Measurements from ENCODE around the gene GHR.
A peak's percentile ranks its signal among the peaks of the same experiment; 100 is the strongest.
"Not testable (repeated sequence)": the region's sequence is repeated elsewhere in the genome, so short reads cannot be mapped to it uniquely, and the experiment has no call there.

GHR gene

DNA sequence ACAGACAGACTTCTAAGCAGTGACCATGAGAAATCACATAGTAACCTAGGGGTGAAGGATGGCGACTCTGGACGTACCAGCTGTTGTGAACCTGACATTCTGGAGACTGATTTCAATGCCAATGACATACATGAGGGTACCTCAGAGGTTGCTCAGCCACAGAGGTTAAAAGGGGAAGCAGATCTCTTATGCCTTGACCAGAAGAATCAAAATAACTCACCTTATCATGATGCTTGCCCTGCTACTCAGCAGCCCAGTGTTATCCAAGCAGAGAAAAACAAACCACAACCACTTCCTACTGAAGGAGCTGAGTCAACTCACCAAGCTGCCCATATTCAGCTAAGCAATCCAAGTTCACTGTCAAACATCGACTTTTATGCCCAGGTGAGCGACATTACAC lies 295.4 kb downstream of the GHR start:
- DNase-seq: no peak

DNA sequence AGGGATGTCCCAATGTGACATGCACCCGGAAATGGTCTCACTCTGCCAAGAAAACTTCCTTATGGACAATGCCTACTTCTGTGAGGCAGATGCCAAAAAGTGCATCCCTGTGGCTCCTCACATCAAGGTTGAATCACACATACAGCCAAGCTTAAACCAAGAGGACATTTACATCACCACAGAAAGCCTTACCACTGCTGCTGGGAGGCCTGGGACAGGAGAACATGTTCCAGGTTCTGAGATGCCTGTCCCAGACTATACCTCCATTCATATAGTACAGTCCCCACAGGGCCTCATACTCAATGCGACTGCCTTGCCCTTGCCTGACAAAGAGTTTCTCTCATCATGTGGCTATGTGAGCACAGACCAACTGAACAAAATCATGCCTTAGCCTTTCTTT lies 295.8 kb downstream of the GHR start:
- no CpG with 5 or more reads among the region's 2 CpGs for WGBS (ENCODE audit: extremely low coverage, insufficient coverage, low lambda C conversion rate)

More for the DNA sequence above, 295.4 kb downstream of the GHR start:
- Histone ChIP-seq H3K9ac (ENCODE audit: low read length) (no peak overlapping the region), H3K79me2 (ENCODE audit: control insufficient read depth, insufficient read depth, low read length) (no peaks in the 10 kb centered on the region), H2BK120ac (ENCODE audit: low read depth, low read length) (no peak overlapping the region), H2BK5ac (ENCODE audit: low read length) (no peak overlapping the region), H2AK5ac (ENCODE audit: low read length) (no peak overlapping the region), H3K23ac (ENCODE audit: low read length) (no peak overlapping the region), H3K36me3 (ENCODE audit: control insufficient read depth, insufficient read depth, low read length) (no peaks in the 10 kb centered on the region), H3K4me1 (ENCODE audit: control insufficient read depth, low read depth, low read length) (no peaks in the 10 kb centered on the region), H3K79me1 (ENCODE audit: low read length) (no peaks in the 10 kb centered on the region), H3K18ac (ENCODE audit: low read length) (no peak overlapping the region), H2BK15ac (replicated peaks; ENCODE audit: low read depth) (no peak overlapping the region), H3K4me2 (ENCODE audit: low read length) (no peak overlapping the region), H3K4ac (ENCODE audit: low read depth, low read length) (no peak overlapping the region), H4K5ac (ENCODE audit: low read length) (no peak overlapping the region), H3K27ac (ENCODE audit: low read depth, low read length) (no peak overlapping the region), H3K4me3 (ENCODE audit: low read length) (no peak overlapping the region), H4K8ac (ENCODE audit: low read depth, low read length) (no peak overlapping the region), H3K56ac (ENCODE audit: low read length) (no peak overlapping the region), H3K27me3 (ENCODE audit: insufficient read depth, low read length, poor library complexity) (no peaks in the 10 kb centered on the region)
- WGBS (ENCODE audit: extremely low coverage, insufficient coverage, low lambda C conversion rate): no CpG with 5 or more reads among the region's 4 CpGs

DNA sequence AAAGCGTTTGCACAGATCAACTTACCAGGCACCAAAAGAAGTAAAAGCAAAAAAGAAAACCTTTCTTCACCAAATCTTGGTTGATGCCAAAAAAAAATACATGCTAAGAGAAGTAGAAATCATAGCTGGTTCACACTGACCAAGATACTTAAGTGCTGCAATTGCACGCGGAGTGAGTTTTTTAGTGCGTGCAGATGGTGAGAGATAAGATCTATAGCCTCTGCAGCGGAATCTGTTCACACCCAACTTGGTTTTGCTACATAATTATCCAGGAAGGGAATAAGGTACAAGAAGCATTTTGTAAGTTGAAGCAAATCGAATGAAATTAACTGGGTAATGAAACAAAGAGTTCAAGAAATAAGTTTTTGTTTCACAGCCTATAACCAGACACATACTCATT lies 297.0 kb downstream of the GHR start:
- Histone ChIP-seq H3K36me3 (ENCODE audit: control insufficient read depth, insufficient read depth, low read length) (no peaks in the 10 kb centered on the region), H4K5ac (ENCODE audit: low read length) (no peak overlapping the region), H2AK5ac (ENCODE audit: low read length) (no peak overlapping the region), H3K9ac (ENCODE audit: low read length) (no peak overlapping the region), H3K56ac (ENCODE audit: low read length) (no peak overlapping the region), H3K18ac (ENCODE audit: low read length) (no peak overlapping the region), H3K4me2 (ENCODE audit: low read length) (no peak overlapping the region), H3K4me1 (ENCODE audit: control insufficient read depth, low read depth, low read length) (no peaks in the 10 kb centered on the region), H3K4ac (ENCODE audit: low read depth, low read length) (no peak overlapping the region), H3K27me3 (ENCODE audit: insufficient read depth, low read length, poor library complexity) (no peaks in the 10 kb centered on the region), H3K79me1 (ENCODE audit: low read length) (no peaks in the 10 kb centered on the region), H2BK15ac (replicated peaks; ENCODE audit: low read depth) (no peak overlapping the region), H2BK120ac (ENCODE audit: low read depth, low read length) (no peak overlapping the region), H3K4me3 (ENCODE audit: low read length) (no peak overlapping the region), H2BK5ac (ENCODE audit: low read length) (no peak overlapping the region), H3K27ac (ENCODE audit: low read depth, low read length) (no peak overlapping the region), H4K8ac (ENCODE audit: low read depth, low read length) (no peak overlapping the region), H3K23ac (ENCODE audit: low read length) (no peak overlapping the region), H3K79me2 (ENCODE audit: control insufficient read depth, insufficient read depth, low read length) (no peaks in the 10 kb centered on the region)
- no CpG with 5 or more reads among the region's 6 CpGs for WGBS (ENCODE audit: extremely low coverage, insufficient coverage, low lambda C conversion rate)
- DNase-seq: peak; percentile 7

More for the DNA sequence above, 295.8 kb downstream of the GHR start:
- H3K4me3 ChIP-seq (ENCODE audit: low read length): no peak overlapping the region
- H2BK15ac ChIP-seq (replicated peaks; ENCODE audit: low read depth): no peak overlapping the region
- no peak overlapping the region for H3K4me2 ChIP-seq (ENCODE audit: low read length)
- H3K9ac ChIP-seq (ENCODE audit: low read length): no peak overlapping the region
- H3K18ac ChIP-seq (ENCODE audit: low read length): no peak overlapping the region
- no peaks in the 10 kb centered on the region for H3K4me1 ChIP-seq (ENCODE audit: control insufficient read depth, low read depth, low read length)
- no peak overlapping the region for H3K56ac ChIP-seq (ENCODE audit: low read length)
- H2BK120ac ChIP-seq (ENCODE audit: low read depth, low read length): no peak overlapping the region
- no peak overlapping the region for H3K4ac ChIP-seq (ENCODE audit: low read depth, low read length)
- H3K79me1 ChIP-seq (ENCODE audit: low read length): no peaks in the 10 kb centered on the region
- no peak overlapping the region for H4K5ac ChIP-seq (ENCODE audit: low read length)
- H3K27me3 ChIP-seq (ENCODE audit: insufficient read depth, low read length, poor library complexity): no peaks in the 10 kb centered on the region
- no peak overlapping the region for H2BK5ac ChIP-seq (ENCODE audit: low read length)
- H4K8ac ChIP-seq (ENCODE audit: low read depth, low read length): no peak overlapping the region
- no peak overlapping the region for H3K23ac ChIP-seq (ENCODE audit: low read length)
- DNase-seq: no peak
- H3K36me3 ChIP-seq (ENCODE audit: control insufficient read depth, insufficient read depth, low read length): no peaks in the 10 kb centered on the region
- H3K27ac ChIP-seq (ENCODE audit: low read depth, low read length): no peak overlapping the region
- no peaks in the 10 kb centered on the region for H3K79me2 ChIP-seq (ENCODE audit: control insufficient read depth, insufficient read depth, low read length)
- H2AK5ac ChIP-seq (ENCODE audit: low read length): no peak overlapping the region

DNA sequence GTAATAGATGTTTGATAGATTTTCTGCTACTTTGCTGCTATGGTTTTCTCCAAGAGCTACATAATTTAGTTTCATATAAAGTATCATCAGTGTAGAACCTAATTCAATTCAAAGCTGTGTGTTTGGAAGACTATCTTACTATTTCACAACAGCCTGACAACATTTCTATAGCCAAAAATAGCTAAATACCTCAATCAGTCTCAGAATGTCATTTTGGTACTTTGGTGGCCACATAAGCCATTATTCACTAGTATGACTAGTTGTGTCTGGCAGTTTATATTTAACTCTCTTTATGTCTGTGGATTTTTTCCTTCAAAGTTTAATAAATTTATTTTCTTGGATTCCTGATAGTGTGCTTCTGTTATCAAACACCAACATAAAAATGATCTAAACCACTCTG lies 298.2 kb downstream of the GHR start:
- no peaks in the 10 kb centered on the region for H3K36me3 ChIP-seq (ENCODE audit: control insufficient read depth, insufficient read depth, low read length)
- H3K27ac ChIP-seq (ENCODE audit: low read depth, low read length): no peak overlapping the region
- no peak for DNase-seq
- H3K4me2 ChIP-seq (ENCODE audit: low read length): no peak overlapping the region
- no peak overlapping the region for H2BK15ac ChIP-seq (replicated peaks; ENCODE audit: low read depth)
- H3K79me2 ChIP-seq (ENCODE audit: control insufficient read depth, insufficient read depth, low read length): no peaks in the 10 kb centered on the region
- H3K56ac ChIP-seq (ENCODE audit: low read length): no peak overlapping the region
- H3K18ac ChIP-seq (ENCODE audit: low read length): no peak overlapping the region
- H4K5ac ChIP-seq (ENCODE audit: low read length): no peak overlapping the region
- no peak overlapping the region for H3K4me3 ChIP-seq (ENCODE audit: low read length)
- H2AK5ac ChIP-seq (ENCODE audit: low read length): no peak overlapping the region
- H2BK120ac ChIP-seq (ENCODE audit: low read depth, low read length): no peak overlapping the region
- no peak overlapping the region for H3K9ac ChIP-seq (ENCODE audit: low read length)
- no peaks in the 10 kb centered on the region for H3K4me1 ChIP-seq (ENCODE audit: control insufficient read depth, low read depth, low read length)
- no peaks in the 10 kb centered on the region for H3K79me1 ChIP-seq (ENCODE audit: low read length)
- H3K23ac ChIP-seq (ENCODE audit: low read length): no peak overlapping the region
- H3K27me3 ChIP-seq (ENCODE audit: insufficient read depth, low read length, poor library complexity): no peaks in the 10 kb centered on the region
- H4K8ac ChIP-seq (ENCODE audit: low read depth, low read length): no peak overlapping the region
- no peak overlapping the region for H3K4ac ChIP-seq (ENCODE audit: low read depth, low read length)
- no peak overlapping the region for H2BK5ac ChIP-seq (ENCODE audit: low read length)

DNA sequence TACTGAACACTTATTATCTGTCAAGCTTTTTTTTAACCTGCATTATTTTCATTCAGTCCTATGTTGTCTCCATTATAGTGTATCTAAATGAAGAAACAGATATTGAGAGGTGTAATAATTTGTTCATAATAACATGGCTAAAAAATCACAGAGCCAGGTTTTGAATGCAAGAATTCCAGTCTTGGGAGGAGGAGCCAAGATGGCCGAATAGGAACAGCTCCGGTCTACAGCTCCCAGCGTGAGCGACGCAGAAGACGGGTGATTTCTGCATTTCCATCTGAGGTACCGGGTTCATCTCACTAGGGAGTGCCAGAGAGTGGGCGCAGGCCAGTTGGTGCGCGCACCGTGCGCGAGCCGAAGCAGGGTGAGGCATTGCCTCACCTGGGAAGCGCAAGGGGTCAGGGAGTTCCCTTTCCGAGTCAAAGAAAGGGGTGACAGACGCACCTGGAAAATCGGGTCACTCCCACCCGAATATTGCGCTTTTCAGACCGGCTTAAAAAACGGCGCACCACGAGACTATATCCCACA lies 311.4 kb downstream of the GHR start:
- not testable (repeated sequence) for H3K56ac ChIP-seq (ENCODE audit: low read length); H2BK120ac ChIP-seq (ENCODE audit: low read depth, low read length); H2BK5ac ChIP-seq (ENCODE audit: low read length); H3K4me1 ChIP-seq (ENCODE audit: control insufficient read depth, low read depth, low read length); H3K36me3 ChIP-seq (ENCODE audit: control insufficient read depth, insufficient read depth, low read length); H4K8ac ChIP-seq (ENCODE audit: low read depth, low read length); H3K23ac ChIP-seq (ENCODE audit: low read length); H3K4me2 ChIP-seq (ENCODE audit: low read length); H3K18ac ChIP-seq (ENCODE audit: low read length); H2AK5ac ChIP-seq (ENCODE audit: low read length); H3K4ac ChIP-seq (ENCODE audit: low read depth, low read length); H3K79me1 ChIP-seq (ENCODE audit: low read length); H3K27ac ChIP-seq (ENCODE audit: low read depth, low read length); H3K79me2 ChIP-seq (ENCODE audit: control insufficient read depth, insufficient read depth, low read length); H3K27me3 ChIP-seq (ENCODE audit: insufficient read depth, low read length, poor library complexity); H4K5ac ChIP-seq (ENCODE audit: low read length); H2BK15ac ChIP-seq (replicated peaks; ENCODE audit: low read depth); H3K9ac ChIP-seq (ENCODE audit: low read length); DNase-seq; H3K4me3 ChIP-seq (ENCODE audit: low read length)
- WGBS (ENCODE audit: extremely low coverage, insufficient coverage, low lambda C conversion rate): no CpG with 5 or more reads among the region's 24 CpGs

DNA sequence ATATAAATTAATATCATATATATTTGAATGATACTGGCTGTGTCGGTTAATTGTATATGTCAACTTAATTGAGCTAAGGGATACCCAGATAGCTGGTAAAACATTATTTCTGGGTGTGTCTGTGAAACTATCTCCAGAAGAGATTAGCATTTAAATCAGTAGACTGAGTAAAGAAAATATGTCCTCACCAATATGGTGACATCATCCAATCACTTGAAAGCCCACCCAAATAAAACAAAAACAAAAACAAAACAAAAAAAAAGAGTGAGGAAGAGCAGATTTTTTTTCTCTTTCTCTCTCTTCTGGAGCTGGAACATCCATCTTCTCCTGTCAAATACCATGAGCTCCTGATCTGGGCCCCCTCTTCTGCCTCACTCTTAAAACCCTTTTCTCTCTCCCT lies 317.7 kb downstream of the GHR start:
- H3K4me3 ChIP-seq (ENCODE audit: low read length): no peak overlapping the region
- H2AK5ac ChIP-seq (ENCODE audit: low read length): no peak overlapping the region
- H3K9ac ChIP-seq (ENCODE audit: low read length): no peak overlapping the region
- no peaks in the 10 kb centered on the region for H3K27me3 ChIP-seq (ENCODE audit: insufficient read depth, low read length, poor library complexity)
- no peaks in the 10 kb centered on the region for H3K79me2 ChIP-seq (ENCODE audit: control insufficient read depth, insufficient read depth, low read length)
- no peak overlapping the region for H2BK5ac ChIP-seq (ENCODE audit: low read length)
- H3K79me1 ChIP-seq (ENCODE audit: low read length): no peaks in the 10 kb centered on the region
- H2BK120ac ChIP-seq (ENCODE audit: low read depth, low read length): no peak overlapping the region
- no peak overlapping the region for H3K27ac ChIP-seq (ENCODE audit: low read depth, low read length)
- no peak overlapping the region for H2BK15ac ChIP-seq (replicated peaks; ENCODE audit: low read depth)
- no peak overlapping the region for H3K56ac ChIP-seq (ENCODE audit: low read length)
- WGBS (ENCODE audit: extremely low coverage, insufficient coverage, low lambda C conversion rate): no CpG with 5 or more reads among the region's 1 CpG
- H4K5ac ChIP-seq (ENCODE audit: low read length): no peak overlapping the region
- no peak overlapping the region for H3K4ac ChIP-seq (ENCODE audit: low read depth, low read length)
- H3K4me1 ChIP-seq (ENCODE audit: control insufficient read depth, low read depth, low read length): no peaks in the 10 kb centered on the region
- H3K36me3 ChIP-seq (ENCODE audit: control insufficient read depth, insufficient read depth, low read length): no peaks in the 10 kb centered on the region
- no peak overlapping the region for H4K8ac ChIP-seq (ENCODE audit: low read depth, low read length)
- no peak overlapping the region for H3K23ac ChIP-seq (ENCODE audit: low read length)
- no peak overlapping the region for H3K4me2 ChIP-seq (ENCODE audit: low read length)
- H3K18ac ChIP-seq (ENCODE audit: low read length): no peak overlapping the region
- no peak for DNase-seq
